ENCODE measurements around the gene UBE2J2.
"Not testable (repeated sequence)": the region's sequence is repeated elsewhere in the genome, so short reads cannot be mapped to it uniquely, and the experiment has no call there.

UBE2J2 gene

GRCh38 chr1:1253972-1254666 lies 19.5 kb downstream of the UBE2J2 start:
- no peak for DNase-seq

DNA sequence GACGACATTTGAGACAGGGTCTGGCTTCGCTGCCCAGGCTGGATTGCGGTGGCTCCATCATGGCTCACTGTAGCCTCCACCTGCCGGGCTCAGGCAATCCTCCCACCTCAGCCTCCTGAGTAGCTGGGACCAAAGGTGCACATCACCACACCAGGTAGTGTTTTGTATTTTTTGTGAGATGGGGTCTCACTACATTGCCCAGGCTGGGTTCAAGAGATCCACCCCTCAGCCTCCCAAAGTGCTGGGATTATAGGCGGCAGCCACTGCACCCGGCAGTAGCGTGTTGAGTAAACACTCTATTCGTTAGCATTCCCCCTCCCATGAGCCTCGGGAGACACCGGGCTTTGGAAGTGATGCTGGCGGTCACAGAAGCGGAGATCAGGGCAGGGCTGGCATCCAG lies 20.3 kb downstream of the UBE2J2 start:
- no peak for DNase-seq

- DNase-seq: no peak
These were observed 22.8 kb downstream of the UBE2J2 start for GRCh38 chr1:1250786-1251284.

GRCh38 chr1:1248009-1248913 lies 25.4 kb downstream of the UBE2J2 start:
- not testable (repeated sequence) for DNase-seq

DNA sequence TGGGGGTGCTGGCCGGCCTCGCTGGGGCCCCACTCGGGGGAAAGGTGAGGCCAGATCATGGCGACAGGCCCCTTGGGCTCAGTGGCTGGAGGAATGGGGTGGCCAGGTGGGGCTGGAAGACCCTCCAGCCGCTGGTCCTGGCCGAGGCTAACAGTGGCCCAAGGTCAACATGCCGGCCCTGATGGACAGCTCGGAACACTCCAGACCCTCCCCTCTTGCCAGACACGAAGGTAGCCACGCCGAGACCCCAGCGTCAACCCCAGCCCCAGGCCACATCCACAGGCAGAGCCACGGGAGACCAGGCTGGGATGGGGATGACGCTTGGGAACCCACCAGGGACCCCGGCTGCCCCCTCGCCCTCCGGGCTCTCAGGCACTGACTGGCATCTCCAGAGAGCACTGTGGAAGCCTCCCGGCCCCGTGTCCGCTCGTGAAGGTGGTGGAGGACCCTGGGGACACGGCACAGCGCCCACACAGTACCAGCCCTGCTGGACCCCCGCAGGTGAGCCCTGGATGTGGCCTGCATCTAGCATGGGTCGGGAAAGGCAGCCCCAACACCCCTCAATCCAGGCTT lies 26.2 kb downstream of the UBE2J2 start:
- no peak for DNase-seq

DNA sequence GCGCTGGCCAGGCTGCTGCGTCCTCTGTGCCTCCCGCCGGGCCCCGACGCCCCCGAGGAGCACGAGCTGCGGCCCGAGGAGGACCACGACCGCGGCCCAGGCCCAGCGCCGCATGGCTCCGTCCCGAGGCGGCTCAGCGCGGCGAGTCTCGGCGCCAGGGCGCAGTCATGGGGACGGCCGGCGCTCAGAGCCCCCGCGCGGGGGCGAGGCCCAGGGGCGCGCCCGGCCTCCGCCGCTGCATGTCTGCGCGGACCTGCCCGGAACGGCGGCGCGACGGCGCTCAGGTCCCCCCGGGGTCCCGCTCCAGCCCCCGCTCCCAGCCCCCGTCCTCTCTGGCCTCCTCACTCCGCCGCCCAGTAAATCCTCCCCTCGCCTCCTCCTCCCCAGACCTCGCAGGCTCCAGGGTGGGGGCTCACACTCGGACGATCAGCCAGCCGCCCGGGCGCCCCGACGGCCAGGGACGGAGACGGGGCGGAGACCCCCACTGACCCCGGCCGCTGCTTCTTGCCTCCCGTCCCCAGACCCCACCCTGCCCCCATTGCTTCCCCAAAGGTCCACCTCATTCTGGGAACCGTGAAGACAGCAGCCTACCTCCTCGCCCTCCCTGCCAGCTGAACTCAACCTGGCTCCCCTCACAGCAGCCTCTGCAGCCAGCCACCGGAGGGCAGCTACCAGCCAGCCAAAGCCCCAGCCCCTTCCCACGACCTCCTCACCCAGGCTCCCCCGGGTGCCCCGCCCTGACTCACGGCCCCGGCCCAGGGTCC lies 26.9 kb downstream of the UBE2J2 start, which contains the start of gene C1QTNF12:
TSS of gene C1QTNF12 (minus strand) at position 146 of the 764 bp plus-strand sequence. CDS start at position 114, 32 bp downstream.
- no peak for DNase-seq

GRCh38 chr1:1245817-1246576 lies 27.7 kb downstream of the UBE2J2 start:
- DNase-seq: no peak

DNA sequence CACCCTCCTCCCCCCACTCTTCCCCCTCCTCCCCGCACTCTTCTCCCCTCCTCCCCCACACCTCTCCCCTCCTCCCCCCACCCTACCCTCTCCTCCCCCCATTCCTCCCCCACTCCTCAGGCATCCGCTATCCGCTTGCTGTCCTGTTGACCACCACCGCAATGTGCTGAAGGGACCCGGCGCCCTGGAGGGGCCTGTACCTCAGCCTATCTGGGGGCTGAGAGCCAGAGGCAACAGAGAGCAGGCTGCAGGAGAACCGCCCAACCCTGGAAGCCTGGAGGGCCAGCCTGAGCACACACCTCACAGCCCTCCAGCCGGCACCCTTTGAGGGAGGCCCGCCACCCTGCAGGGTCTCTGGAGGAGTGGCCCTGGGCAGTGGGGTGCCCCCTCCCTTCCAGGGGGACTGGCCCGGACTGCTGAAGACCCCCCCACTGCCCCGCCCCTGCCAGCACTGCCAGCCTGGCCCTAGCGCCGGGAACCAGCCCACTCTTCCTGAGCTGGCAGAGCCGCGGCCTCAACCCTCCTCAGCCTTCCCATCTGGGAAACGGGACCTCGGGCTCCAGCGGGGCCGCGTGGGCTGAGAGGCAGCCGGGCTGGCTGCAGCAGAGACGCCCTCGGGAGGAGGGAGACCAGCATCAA lies 28.4 kb downstream of the UBE2J2 start:
- no peak for DNase-seq

GRCh38 chr1:1244192-1244811 lies 29.4 kb downstream of the UBE2J2 start:
- no peak for DNase-seq

- DNase-seq: no peak
These were observed 29.9 kb downstream of the UBE2J2 start for GRCh38 chr1:1243807-1244191.

DNA sequence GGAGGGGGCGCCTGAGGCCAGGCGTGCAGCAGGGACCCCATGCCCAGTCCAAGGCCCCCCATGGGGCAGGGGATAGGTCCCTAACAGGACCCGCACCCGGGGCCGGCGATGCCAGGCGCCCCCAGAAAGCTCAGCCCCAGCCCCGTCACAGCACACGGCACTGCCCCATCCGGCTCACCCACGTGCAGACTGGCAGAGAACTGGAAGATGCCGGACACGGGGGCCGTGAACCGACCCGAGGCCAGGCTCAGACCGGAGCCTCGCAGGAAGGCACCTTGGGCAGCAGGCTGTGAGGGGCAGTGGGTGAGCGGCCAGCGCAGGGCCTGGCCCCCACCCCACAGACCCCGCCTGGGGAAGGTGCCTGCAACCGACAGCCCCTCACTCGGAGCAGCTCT lies 30.4 kb downstream of the UBE2J2 start:
- DNase-seq: no peak

DNA sequence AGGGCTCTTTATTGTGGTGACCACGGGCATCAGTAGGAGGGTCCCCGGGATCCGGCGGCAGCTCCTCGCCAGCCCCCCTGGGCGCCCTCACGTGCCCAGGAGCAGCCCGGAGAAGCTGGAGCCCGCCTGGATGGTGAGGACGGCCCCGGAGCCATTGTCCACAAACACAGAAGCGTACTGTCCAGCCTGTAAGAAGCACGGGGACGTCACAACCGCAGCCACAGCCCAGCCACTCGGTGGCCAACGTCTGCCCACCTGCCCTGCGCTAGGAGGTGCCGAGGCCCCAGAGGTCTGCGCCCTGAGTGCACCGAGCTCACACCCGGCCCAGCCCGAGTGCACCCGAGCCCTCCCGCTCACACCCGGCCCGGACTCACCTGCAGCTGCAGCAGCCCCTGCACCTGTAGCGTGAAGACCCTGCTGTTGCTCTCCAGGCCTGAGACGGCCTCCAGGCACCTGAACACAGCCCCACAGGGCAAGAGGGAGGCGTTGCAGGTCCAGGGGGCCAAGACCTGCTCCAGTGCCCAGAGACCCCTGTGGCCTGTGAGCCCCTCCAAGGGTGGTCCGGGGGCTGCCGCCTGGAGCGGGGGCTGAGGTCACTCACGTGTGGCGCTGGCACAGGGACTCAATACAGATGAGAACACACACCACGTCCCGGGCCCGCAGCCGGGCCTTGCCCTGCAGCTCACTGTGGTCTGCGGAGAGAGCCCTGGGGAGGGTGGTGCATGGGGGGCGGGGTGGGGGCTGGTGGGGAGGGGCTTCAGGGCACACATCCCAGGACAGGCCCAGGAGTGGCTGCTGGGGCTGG lies 31.0 kb downstream of the UBE2J2 start:
- DNase-seq: no peak

- no peak for DNase-seq
These were observed 31.9 kb downstream of the UBE2J2 start for GRCh38 chr1:1241588-1242219.

DNA sequence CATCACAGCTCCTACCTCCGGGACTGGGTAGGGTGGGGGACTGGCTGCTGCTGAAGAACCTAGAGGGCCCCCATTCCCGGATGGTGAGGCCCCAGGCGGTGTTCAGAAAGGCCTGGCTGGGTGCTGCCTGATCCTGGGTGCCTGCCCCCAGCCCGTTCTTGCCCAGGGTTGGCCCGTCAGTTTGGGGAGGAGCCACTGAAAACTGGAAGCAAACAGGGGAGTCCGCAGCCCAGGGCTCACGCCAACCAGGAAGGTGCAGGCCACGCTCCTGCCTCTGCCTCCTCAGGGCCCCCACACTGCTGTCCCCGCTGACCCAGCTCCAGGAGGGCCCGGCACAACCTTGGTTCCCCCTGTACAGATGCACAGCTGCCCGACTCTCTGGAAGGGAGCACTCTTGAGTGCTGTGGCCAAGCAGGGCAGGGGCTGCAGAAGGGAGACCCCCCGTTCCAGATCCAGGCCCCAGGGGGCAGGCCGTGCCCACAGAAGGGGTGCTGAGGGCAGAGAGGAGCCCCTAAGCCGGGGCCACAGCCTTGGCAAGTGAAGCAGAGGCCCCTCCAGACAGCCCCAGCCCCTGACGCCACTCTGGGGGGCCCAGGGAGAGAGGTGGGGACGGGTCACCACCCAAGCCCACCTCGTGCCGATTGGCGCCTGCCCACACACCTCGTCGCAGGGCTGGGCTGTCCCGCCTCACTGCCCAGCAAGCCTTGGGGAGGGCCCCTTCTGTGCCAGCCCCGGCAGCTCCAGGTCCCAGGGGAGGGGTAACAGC lies 32.6 kb downstream of the UBE2J2 start:
- no peak for DNase-seq

GRCh38 chr1:1240348-1240732 lies 33.3 kb downstream of the UBE2J2 start:
- DNase-seq: no peak

- DNase-seq: no peak
These were observed 33.9 kb downstream of the UBE2J2 start for GRCh38 chr1:1239614-1240347.

- no peak for DNase-seq
These were observed 34.4 kb downstream of the UBE2J2 start for GRCh38 chr1:1239227-1239613.

DNA sequence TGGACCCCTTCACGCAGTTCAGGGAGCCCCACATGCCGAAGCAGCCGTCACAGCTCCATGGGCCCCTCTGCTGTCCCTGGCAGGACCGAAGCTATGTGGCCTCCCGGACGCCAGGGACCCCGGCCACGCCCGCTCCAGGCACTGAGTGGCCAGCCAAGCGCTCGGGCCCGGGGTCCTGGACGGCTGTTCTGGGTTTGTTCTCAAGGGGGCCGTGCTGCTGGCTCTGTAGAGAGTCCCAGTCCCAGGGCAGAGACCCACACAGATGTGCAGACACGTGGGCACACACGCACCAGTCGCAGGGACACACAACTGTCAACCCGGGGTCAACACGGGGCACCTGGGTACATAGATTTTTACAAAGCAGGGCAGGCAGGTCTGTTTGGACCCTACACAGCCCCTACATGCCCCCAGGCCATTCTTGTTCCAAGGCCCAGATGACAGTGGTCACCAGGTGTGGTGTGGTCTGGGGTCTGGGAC lies 34.9 kb downstream of the UBE2J2 start:
- DNase-seq: no peak
